Stimulated activated CD8-positive, alpha-beta memory T cell treated with anti-CD3 and anti-CD28 coated beads, Interleukin-12 subunit alpha, Interleukin-12 subunit beta, amount 100 ng/mL, for 24 hours (primary cell): Measurements from ENCODE around the gene PSMC3.

ENCODE experiments used
- DNase-seq: peaks from one replicate; pipeline ENCODE4 v3.0.0-alpha.2; 2020; ENCODE audit errors: extremely low read depth

Gene PSMC3

DNA sequence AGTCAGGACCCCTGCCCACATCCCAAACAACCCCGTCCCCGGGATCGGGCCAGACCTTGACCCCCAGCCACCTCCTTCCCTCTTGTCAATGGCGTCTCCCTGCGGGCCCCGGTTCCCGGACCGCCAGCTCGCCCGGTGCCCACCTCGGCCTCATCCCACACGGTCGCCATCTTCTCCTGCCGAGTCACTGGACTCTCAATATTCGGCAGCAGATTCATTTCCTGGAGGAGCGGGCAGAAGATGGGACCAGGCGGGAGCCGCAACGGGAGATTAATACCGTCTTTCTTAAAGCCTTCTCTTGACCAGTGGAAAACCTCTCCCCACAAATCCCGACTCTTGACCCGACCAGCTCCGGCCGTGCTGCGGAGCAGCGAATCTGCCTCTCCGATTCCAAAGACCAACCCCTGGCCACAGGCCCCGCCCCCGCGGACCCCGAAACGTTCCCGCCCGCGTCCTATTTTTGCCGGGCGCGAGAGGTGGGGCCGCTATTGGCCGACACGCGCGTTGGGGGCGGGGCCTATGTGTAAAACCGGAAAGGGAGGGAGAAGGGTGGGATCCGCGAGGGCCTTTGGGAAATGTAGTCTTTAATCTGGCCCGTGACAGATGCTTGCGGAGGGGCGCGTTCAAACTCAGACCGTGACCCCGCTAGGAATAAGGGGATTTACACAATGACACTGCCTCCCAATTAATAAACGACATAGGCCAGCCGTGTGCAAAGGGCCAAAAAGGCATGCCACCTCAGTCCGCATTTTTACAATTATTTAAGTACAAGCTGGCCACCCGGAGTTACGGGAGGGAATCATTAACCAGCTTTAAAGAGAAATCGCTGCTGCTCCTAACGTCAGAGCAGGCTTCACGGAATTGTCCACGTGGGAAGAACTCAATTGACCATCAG is at the start of gene PSMC3:
Gene PSMC3 (minus strand): TSS at position 378 of the 895 bp plus-strand sequence. CDS start 160 bp downstream, at position 218.
- peak; percentile 98 for DNase-seq

DNA sequence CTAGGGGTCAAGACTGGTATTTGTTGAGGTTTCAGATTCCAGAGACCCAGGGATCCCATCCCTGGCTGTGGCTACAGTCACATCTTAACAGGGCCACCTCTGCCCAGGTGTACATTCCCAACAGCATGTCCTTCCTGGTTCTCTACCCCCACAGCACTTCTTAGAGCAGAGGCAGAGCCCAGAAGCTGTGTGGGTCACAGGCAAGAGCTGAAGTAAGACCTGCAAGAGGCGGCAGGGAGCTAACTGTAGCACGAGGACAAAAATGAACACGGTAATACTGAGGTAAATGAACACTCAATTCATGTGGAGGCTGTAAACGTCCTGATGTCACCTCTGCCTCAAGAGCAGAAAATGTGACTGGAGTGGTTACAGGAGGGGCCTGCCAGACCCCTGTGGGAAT is 44.4 kb upstream of the PSMC3 start:
- no peak for DNase-seq

DNA sequence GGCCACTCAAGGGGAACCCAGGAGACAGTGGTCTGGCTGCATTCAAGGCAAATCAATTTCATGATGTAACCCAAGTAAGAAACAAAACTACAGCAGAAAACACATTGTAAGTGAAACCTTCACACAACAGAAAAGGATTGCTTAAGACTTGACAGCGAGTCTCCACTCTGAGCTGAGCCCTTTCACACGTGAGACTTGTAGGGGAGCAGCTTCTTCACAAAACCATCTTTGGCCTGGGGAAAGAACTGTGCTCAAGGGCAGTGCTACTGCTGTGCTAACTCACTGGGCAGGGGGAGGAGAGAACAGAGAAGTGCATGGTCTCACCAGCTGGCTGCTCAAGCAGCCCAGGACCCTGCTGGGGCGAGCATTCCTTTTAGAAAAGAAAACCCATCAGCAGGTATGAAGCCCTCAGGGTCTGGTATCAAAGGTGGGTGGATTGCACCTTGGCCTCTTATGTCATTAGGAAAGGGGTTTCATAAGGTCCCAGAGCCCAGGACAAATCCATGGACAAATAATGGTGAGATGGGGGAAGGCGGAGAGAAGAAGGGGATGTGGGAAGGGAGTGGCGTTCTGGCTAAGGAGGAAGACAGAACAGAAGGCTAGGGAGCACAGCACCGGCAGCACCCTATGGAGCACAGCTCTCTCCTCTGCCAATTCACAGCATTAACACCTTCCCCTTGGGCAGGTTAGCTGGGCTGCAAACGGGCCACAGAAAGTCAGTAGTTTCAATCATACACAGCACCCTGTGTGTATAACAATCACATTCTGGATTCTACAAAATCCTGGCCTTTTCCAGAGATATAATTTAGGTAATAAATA is 43.3 kb upstream of the PSMC3 start:
- no peak for DNase-seq

DNA sequence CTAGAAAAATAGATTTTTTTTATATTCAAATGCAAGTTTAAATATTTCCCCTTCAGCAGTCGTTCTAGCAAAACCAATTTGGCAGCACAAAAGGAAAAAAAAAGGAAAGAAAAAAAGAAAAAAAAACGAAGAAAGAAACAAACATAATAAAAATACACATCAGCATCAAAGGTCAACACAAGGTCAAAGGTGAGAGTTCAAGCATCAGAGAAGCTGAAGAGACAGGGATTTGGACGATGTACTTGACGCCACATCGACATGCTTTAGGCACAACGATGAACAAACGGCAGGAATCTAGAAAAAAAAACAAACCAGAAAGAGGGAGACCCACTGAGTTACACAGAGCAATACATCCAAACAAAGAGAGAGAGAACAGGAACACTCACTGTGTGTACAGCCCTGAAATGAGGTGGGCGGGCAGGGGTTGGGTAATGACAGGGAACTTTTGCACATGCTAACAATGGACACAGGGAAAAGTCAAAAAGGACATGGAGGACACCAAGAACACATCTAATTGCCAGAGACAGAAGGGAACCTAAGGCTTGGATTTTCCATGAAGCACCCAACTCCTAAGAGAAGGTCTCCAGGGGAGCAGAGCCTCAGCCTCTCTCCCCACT is 42.5 kb upstream of the PSMC3 start:
- DNase-seq = no peak

- DNase-seq = no peak
These were observed 41.1 kb upstream of the PSMC3 start for GRCh38 chr11:47467357-47467756.

GRCh38 chr11:47466701-47467250 is 40.5 kb upstream of the PSMC3 start:
- DNase-seq = no peak

DNA sequence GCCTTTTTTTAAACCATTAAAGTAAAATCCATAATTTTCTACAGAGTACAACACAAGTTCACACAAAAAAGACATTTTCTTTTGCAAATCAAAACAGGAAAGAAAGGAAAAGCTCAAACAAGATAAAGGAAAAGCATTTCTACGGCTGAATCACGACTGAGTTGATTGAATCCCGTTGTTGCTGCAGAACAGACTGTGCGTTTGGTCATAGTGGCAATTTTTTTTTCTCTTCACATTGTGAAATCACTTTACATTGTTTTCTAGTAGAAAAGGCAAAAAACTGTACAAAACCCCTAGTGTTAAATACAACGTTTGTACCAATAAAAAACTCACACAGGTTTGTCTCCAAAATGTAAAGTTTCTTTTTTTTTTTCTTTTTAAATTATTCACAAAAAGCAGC is 40.0 kb upstream of the PSMC3 start:
- DNase-seq = no peak

GRCh38 chr11:47464483-47464882 is 38.2 kb upstream of the PSMC3 start:
- DNase-seq = no peak

DNA sequence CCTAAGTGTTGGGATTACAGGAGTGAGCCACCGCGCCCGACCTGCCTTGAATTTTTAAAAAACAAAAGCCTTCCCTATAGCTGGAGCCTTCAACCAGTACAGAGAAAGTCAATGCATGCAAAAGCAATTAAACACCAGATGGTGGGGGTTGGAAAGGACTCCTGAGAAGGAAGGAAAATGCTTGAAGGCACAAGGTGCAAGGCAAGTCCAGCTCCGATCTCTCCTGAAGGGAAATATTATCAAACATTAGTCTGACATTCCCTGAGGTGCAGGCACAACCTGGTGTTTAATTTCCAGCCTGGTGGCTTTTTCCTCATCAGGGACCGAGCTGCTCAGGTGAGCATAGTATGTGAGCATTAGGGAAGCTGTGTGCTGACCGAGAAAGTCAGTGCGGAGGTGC is 35.6 kb upstream of the PSMC3 start:
- DNase-seq = no peak

DNA sequence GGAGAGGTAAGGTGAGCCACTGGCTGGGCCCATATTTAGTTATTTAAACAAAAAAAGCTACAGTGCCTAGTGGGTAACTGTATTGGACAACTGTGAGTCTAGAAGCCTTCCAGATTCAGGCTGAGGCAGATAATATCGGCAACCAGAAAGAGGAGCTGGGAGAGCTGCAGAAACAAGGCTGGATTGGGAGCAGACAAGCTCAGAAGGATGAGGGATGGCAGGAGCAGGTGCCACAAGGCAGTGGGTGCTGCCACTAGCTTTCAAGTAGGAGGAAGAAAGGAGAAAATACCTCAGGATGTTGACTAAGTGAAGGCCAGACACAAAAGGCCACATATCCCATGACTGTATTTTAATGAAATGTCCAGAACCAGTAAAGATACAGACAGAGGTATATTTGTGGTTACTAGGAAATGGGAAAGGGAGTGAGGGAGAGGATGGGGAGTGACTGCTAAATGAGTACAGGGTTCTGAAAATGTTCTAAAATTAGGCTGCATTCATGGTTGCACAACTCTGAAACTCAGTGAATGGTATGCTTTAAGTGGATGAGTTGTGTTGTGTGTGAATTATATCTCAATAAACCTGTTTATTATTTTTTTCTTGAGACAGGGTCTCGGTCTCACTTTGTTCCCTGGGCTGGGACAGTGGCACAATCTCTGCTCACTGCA is 34.5 kb upstream of the PSMC3 start:
- no peak for DNase-seq

- DNase-seq = peak; percentile 19
These were observed 28.0 kb upstream of the PSMC3 start for GRCh38 chr11:47454258-47454671.

GRCh38 chr11:47453365-47453764 is 27.1 kb upstream of the PSMC3 start:
- no peak for DNase-seq

- DNase-seq = no peak
These were observed 25.8 kb upstream of the PSMC3 start for GRCh38 chr11:47451990-47452389.

GRCh38 chr11:47451436-47451835 is 25.2 kb upstream of the PSMC3 start:
- no peak for DNase-seq

DNA sequence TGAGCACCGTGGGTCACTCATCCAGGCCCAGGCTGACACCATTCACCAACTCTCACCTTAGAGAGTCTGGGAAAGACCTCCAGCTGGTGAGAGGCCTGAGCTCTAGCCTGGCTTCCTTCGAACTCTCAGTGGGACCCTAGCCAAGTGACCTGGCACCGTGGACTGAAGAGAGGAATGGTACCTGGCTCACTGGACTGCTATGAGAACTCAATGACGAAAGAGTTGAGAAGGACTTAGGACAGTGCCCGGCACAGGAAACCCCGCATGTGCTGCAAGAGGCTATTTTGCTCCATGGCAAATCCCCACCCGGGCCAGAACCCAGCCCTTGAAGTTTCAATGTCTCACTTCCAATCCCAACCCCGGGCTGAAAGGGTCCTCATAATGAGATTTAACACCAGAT is 23.3 kb upstream of the PSMC3 start:
- no peak for DNase-seq

DNA sequence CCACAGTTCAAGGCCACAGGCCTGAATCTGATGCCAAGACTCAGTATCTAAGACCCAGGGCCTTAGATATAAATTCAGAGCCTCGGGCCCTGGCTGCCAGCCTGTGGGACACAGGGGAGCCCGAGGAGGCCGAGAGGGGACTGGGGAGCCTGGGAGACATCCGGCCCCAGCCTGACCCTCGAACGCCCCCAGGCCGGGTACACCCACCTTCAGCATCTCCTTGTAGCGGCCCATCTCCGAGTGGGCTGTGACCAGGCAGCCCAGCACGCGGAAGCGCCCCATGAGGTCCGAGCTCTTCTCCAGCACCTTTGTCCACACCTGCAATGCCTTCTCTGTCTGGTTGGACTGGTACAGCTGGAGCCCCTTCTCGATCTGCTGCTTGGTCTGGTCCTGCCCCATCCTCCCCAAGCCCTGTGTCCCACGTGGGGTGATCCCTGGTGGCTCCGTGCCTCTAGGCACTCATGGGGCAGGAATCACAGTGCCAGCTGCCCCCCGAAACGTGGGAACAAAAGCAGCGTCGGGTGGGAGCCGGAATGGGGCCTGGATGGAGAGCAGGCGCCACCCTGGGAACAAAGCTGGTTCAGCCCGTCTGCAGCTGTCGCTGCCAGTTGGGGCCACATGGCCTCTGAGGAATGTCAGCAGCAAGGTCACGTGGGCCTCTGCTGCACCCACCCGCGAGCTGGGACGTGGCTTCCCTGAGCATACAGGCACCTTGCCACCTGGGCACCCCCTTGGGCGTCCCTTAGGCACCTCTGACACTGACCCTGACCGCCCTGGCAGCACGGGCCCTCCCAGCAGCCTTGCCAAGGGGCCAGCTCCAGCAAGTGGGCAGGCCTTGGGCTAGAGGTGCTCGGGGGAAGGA is 22.6 kb upstream of the PSMC3 start, which contains the start of gene RAPSN:
Gene RAPSN (minus strand): TSS at position 571 of the 862 bp plus-strand sequence. CDS start 172 bp downstream, at position 399.
- no peak for DNase-seq

- no peak for DNase-seq
These were observed 21.7 kb upstream of the PSMC3 start for GRCh38 chr11:47447906-47448305.

DNA sequence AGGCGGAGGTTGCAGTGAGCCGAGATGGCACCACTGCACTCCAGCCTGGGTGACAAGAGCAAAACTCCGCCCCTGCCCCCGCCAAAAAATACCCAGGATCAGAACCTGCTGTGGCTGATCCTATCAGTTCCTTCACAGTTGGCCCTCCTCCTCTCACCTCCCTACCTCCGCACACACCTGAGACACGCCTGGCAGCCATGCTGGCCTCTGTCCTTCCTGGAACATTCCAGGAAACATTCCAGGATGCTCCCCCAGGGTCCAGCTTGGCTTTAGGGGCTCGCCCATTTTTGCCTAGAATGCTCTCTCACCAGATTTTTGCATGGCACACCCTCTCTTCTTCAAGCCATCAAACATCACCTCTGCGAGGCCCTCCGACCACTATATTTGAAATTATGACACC is 20.6 kb upstream of the PSMC3 start:
- DNase-seq = no peak

DNA sequence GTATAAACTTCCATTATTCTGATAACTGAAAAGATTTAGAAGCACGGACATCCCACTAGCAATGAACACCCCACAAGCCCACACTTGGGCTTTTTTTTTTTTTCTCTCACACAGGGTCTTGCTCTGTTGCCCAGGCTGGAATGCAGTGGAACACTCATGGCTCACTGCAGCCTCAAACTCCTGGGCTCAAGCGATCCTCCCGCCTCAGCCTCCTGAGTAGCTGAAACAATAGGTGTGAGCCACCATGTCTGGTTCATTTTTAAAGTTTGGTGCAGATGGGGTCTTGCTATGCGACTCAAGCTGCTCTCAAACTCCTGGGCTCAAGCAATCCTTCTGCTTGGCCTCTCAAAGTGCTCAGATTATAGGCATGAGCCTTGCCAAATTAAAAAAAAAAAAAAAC is 19.6 kb upstream of the PSMC3 start:
- DNase-seq = no peak

GRCh38 chr11:47443817-47444216 is 17.6 kb upstream of the PSMC3 start:
- DNase-seq = no peak
